Neural cell (in vitro differentiated cells): ENCODE data around the gene OAF.

Experiments
- EZH2 ChIP-seq: fragments of 200-600, 300-800 bp; shearing (Covaris generic), sonication (generic); IDR thresholded peaks from 2 replicates; pipeline ENCODE4 v1.6.1; 2014; ENCODE audit warnings: antibody characterized with exemption, low read length, borderline replicate concordance, mild to moderate bottlenecking; ENCODE audit not compliant: insufficient read depth, poor library complexity, severe bottlenecking
- MXI1 ChIP-seq: fragments of 450-650 bp; conservative IDR thresholded peaks from 2 replicates; pipeline ENCODE4 v1.6.1; 2014; ENCODE audit warnings: antibody characterized with exemption, mild to moderate bottlenecking; ENCODE audit not compliant: poor library complexity, severe bottlenecking
- TF ChIP-seq, protein P1 (sequence below): fragments of 450-650 bp; IDR thresholded peaks from 2 replicates; pipeline ENCODE4 v1.5.1; 2014; ENCODE audit warnings: antibody characterized with exemption, mild to moderate bottlenecking, moderate library complexity; ENCODE audit not compliant: poor library complexity, severe bottlenecking

DNA sequence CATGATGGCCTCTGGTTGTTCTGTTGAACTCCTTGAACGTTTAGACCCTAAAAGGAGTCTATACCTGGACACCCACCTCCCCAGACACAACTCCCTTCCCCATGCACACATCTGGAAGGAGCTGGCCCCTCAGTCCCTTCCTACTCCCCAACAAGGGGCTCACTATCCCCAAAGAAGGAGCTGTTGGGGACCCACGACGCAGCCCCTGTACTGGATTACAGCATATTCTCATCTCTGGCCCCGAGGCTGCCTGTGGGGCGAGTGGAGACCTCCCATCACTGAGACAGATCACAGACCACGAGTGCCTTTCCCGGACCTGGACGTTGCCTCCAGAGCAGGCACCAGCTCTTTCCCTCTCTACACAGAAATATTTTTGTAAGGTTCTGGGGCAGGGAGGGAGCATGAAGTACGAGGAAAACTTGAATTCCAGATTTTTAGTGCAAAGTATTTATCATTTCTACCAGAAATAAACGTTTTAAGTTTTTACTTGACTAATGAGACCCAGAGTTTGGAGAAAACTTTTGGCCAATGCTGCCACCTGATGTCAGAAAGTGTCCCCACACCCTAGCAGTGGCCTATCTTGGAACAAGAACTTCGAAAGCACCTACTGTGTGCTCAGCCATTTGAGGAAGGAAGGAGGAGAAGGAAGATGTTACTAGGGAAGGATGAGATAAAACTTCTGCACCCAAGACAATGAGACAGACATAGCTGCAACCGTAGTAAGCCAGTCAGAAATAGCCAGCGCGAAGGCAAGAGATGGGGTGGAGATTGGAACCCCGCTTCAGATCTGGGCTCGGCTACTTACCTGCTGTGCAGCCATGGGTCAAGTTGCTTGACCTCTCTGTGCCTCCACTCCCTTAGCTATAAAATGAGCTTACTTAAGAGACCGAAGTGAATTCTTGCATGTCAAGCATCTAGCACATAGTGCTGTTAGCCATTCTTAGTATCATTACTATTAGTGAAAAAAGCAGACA is 18.9 kb downstream of the OAF start:
- TF ChIP-seq EZH2: no peak
- TF ChIP-seq, protein P1, sequence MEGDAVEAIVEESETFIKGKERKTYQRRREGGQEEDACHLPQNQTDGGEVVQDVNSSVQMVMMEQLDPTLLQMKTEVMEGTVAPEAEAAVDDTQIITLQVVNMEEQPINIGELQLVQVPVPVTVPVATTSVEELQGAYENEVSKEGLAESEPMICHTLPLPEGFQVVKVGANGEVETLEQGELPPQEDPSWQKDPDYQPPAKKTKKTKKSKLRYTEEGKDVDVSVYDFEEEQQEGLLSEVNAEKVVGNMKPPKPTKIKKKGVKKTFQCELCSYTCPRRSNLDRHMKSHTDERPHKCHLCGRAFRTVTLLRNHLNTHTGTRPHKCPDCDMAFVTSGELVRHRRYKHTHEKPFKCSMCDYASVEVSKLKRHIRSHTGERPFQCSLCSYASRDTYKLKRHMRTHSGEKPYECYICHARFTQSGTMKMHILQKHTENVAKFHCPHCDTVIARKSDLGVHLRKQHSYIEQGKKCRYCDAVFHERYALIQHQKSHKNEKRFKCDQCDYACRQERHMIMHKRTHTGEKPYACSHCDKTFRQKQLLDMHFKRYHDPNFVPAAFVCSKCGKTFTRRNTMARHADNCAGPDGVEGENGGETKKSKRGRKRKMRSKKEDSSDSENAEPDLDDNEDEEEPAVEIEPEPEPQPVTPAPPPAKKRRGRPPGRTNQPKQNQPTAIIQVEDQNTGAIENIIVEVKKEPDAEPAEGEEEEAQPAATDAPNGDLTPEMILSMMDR: peak; percentile 86
- TF ChIP-seq MXI1: no peak
